Measurements from ENCODE around the gene SCFD2.

DNA sequence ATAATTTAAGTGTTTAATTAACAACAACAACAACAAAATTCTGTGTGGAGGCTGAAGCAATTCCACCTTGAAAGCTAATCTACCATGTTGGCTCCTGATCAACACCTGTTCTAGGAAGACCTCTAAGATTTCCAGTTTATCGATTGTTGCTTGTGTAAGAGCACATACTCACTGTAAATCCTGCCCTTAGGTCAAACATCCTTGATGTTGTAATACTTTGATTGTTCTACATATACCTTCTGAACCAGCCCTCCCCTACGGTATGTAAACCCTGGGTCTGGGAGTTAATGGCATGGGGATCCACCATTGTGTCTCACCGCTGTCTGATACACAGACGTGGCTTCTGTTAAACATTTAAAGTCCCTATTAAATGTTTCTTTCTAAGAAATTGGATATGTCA lies 430.5 kb downstream of the SCFD2 start:
- TF ChIP-seq POLR2A (IDR thresholded peaks at IDR 0.05), result no peak
- TF ChIP-seq, protein P1, sequence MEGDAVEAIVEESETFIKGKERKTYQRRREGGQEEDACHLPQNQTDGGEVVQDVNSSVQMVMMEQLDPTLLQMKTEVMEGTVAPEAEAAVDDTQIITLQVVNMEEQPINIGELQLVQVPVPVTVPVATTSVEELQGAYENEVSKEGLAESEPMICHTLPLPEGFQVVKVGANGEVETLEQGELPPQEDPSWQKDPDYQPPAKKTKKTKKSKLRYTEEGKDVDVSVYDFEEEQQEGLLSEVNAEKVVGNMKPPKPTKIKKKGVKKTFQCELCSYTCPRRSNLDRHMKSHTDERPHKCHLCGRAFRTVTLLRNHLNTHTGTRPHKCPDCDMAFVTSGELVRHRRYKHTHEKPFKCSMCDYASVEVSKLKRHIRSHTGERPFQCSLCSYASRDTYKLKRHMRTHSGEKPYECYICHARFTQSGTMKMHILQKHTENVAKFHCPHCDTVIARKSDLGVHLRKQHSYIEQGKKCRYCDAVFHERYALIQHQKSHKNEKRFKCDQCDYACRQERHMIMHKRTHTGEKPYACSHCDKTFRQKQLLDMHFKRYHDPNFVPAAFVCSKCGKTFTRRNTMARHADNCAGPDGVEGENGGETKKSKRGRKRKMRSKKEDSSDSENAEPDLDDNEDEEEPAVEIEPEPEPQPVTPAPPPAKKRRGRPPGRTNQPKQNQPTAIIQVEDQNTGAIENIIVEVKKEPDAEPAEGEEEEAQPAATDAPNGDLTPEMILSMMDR (IDR thresholded peaks at IDR 0.05), result no peak
- no peak for TF ChIP-seq EP300 (IDR thresholded peaks at IDR 0.05)

Measured in sigmoid colon (tissue), 4 donors.